Adrenal gland (tissue), 19 donors: ENCODE results near the gene MTHFD2. TPM values are rescaled to one million over a fixed set of nuclear protein-coding genes. Genes with fewer than 3 reads are reported as not detected.

ENCODE experiments used
- DNase-seq, 7 donors: peaks; one replicate each; pipeline ENCODE4 v3.0.0-alpha.2; 2019 to 2020
- H3K27ac ChIP-seq, 5 donors: fragments of 200-600 bp; sonication (generic) in 4 of 5; 1 replicate in 3 of 5; 2 replicates in 2 of 5; pipeline versions ENCODE4 v1.5.1 to v1.8.0; 2016 to 2020; ENCODE audit warnings: mild to moderate bottlenecking in 1 of 5
- H3K27me3 ChIP-seq: fragments of 200-600 bp; 2 replicates; pipeline ENCODE4 v1.8.0; 2021
- H3K36me3 ChIP-seq, 2 donors: fragments of 200-600 bp; replicated peaks in 1 of 2; 1 replicate in 1 of 2; 2 replicates in 1 of 2; pipeline versions ENCODE4 v1.5.1 to v1.8.0; 2018 to 2022
- H3K4me1 ChIP-seq, 2 donors: fragments of 200-600 bp; replicated peaks in 1 of 2; 1 replicate in 1 of 2; 2 replicates in 1 of 2; pipeline versions ENCODE4 v1.5.1 to v1.8.0; 2018 to 2021
- H3K4me3 ChIP-seq, 4 donors: fragments of 200-600 bp; sonication (generic) in 3 of 4; one replicate each; pipeline ENCODE4 v1.5.1; 2016 to 2018
- H3K9me3 ChIP-seq, 3 donors: fragments of 200-600 bp; sonication (generic) in 1 of 3; replicated peaks in 1 of 3; 1 replicate in 2 of 3; 2 replicates in 1 of 3; pipeline versions ENCODE4 v1.5.1 to v1.8.0; 2016 to 2021
- POLR2A ChIP-seq, 2 donors: fragments of 450-650 bp; IDR thresholded peaks; one replicate each; pipeline ENCODE4 v1.6.1; 2017; ENCODE audit warnings: antibody characterized with exemption in 2 of 2, mild to moderate bottlenecking in 2 of 2, moderate library complexity in 1 of 2
- WGBS, 4 donors: extraction: QIAGEN DNeasy Blood & Tissue Kit in 2 of 4; methylation state at CpG; one replicate each; pipeline versions ENCODE4 v1.1.5 to v1.1.7; 2013 to 2017; 5-methylcytosine and 5-hydroxymethylcytosine counted together
- intact Hi-C, 2 donors: fragments of 100-400 bp; cut with DNase I; formaldehyde crosslinking; loops; one replicate each; pipeline versions ENCODE4 v1.14.1 to v1.15.0; 2022 to 2023
- long read RNA-seq, 10 donors: library from polyadenylated mRNA in 3 of 10; unstranded in 2 of 10; stranded (forward) in 1 of 10; transcript quantifications; one replicate each; pipeline ENCODE4 v2.0.0 and lab custom pipeline, GENCODE V29; 2021 to 2026
- polyA plus RNA-seq, 3 donors: library from polyadenylated mRNA; stranded (reverse); fragments of 200-250 nt in 2 of 3; fragments of 350-450 nt in 1 of 3; fragmentation: Illumina TruSeq in 1 of 3; extraction: RNeasy Lipid Tissue Mini Kit (QIAGEN cat#74804) in 1 of 3; gene quantifications; one replicate each; pipeline ENCODE4 v1.2.3, GENCODE V29; 2013 to 2014
- total RNA-seq, 9 donors: library from RNA; depleted of rRNA in 4 of 9; stranded (reverse); fragments of >200 nt in 4 of 9; fragments of 120-200 nt in 1 of 9; fragmentation: NEBNext Ultra II Directional in 1 of 9; extraction: Animal tissue kit (Norgen Biotek cat#: 25700) in 1 of 9; gene quantifications; one replicate each; pipeline versions ENCODE4 v1.1.0 to v1.2.4, GENCODE V29; 2013 to 2023
- TF ChIP-seq, protein P1 (sequence below), 6 experiments: fragments of 450-650 bp in 4 of 6; fragments of 200-600 bp in 2 of 6; sonication (generic) in 1 of 6; IDR thresholded peaks; 1 replicate in 5 of 6; 2 replicates in 1 of 6; pipeline versions ENCODE4 v1.5.1 to v1.8.0; 2016 to 2021; ENCODE audit warnings: antibody characterized with exemption in 6 of 6, mild to moderate bottlenecking in 2 of 6, moderate library complexity in 1 of 6
- donor health status: healthy with polysubstance abuse.
- donor health status: Bipolar disorder and iron deficiency.
- donor health status: DM: yes; HTN: yes; CAD: no.
- donor health status: DM: no; HTN: no; CAD: no.
- donor health status: DM: no; HTN: no; CAD: no.
- donor health status: DM: yes; HTN: yes; CAD: no.

The MTHFD2 gene
- total RNA-seq (10 to 100 TPM in 6 of 9 donors, 1 to 10 TPM in 3; 1.6 to 24.9 (median 15.4) TPM), polyA plus RNA-seq (10 to 100 TPM in 2 of 3 donors, 1 to 10 TPM in 1; 6.0 to 19.8 (median 12.8) TPM)
- long read RNA-seq, donor 1, full-length matches to known transcripts = 12 of 12 reads
- long read RNA-seq, donor 1, partial matches to known transcripts = 0 of 12 reads
- long read RNA-seq, donor 1, other reads (novel, unspliced or antisense) = 0 of 12 reads
- long read RNA-seq, donor 2, full-length matches to known transcripts = 5 of 5 reads
- long read RNA-seq, donor 2, partial matches to known transcripts = 0 of 5 reads
- long read RNA-seq, donor 2, other reads (novel, unspliced or antisense) = 0 of 5 reads
- long read RNA-seq, donor 3, full-length matches to known transcripts = 7 of 7 reads
- long read RNA-seq, donor 3, partial matches to known transcripts = 0 of 7 reads
- long read RNA-seq, donor 3, other reads (novel, unspliced or antisense) = 0 of 7 reads
- long read RNA-seq, donor 4, full-length matches to known transcripts = 7 of 11 reads
- long read RNA-seq, donor 4, partial matches to known transcripts = 1 of 11 reads
- long read RNA-seq, donor 4, other reads (novel, unspliced or antisense) = 3 of 11 reads
- long read RNA-seq, donor 5, full-length matches to known transcripts = 11 of 16 reads
- long read RNA-seq, donor 5, partial matches to known transcripts = 0 of 16 reads
- long read RNA-seq, donor 5, other reads (novel, unspliced or antisense) = 5 of 16 reads
- long read RNA-seq, donor 6, full-length matches to known transcripts = 6 of 10 reads
- long read RNA-seq, donor 6, partial matches to known transcripts = 0 of 10 reads
- long read RNA-seq, donor 6, other reads (novel, unspliced or antisense) = 4 of 10 reads
- long read RNA-seq, donor 7, full-length matches to known transcripts = 4 of 4 reads
- long read RNA-seq, donor 7, partial matches to known transcripts = 0 of 4 reads
- long read RNA-seq, donor 7, other reads (novel, unspliced or antisense) = 0 of 4 reads
- long read RNA-seq, donor 8, full-length matches to known transcripts = 7 of 7 reads
- long read RNA-seq, donor 8, partial matches to known transcripts = 0 of 7 reads
- long read RNA-seq, donor 8, other reads (novel, unspliced or antisense) = 0 of 7 reads
- long read RNA-seq, donor 9, full-length matches to known transcripts = 4 of 4 reads
- long read RNA-seq, donor 9, partial matches to known transcripts = 0 of 4 reads
- long read RNA-seq, donor 9, other reads (novel, unspliced or antisense) = 0 of 4 reads
- long read RNA-seq, donor 10, full-length matches to known transcripts = 5 of 5 reads
- long read RNA-seq, donor 10, partial matches to known transcripts = 0 of 5 reads
- long read RNA-seq, donor 10, other reads (novel, unspliced or antisense) = 0 of 5 reads

DNA sequence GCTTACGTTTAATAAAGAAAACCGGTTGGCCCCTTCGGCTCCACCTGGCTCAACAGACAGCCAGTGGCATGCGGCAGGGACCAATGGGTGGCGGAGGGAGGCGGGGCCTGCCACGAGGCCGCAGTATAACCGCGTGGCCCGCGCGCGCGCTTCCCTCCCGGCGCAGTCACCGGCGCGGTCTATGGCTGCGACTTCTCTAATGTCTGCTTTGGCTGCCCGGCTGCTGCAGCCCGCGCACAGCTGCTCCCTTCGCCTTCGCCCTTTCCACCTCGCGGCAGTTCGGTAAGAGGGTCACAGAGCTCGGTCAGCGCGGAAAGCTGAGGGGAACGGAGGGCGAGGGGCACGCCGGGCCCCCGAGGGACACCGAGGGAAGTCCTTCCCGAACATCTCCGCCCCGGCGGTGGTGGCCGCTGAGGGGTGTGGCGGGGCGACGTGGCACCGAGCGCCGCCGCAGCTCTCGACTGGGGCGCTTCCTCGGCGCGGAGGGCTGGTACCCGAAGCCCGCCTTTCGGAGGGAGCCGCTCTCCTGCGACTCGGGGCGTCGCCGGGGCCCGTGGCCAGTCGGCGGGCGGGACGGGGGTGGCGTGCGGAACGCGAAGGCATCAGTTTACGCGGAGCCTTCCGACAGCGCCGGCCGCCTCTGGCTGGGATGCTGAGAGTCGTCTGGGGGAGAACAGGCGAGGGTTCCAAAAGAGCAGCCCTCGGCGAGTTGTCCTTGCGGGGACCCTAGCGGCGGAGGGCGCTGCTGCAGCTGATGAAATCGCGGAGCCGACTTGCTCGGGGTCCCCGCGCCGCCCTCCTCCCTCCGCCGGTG, at the start of gene MTHFD2:
Gene MTHFD2 (plus strand): TSS at position 155 of the 814 bp plus-strand sequence. CDS start 27 bp downstream, at position 182.
- peak; percentile 80 to 97 (median 92) for DNase-seq
- Histone ChIP-seq H3K4me1 (peaks cover 14 to 35% of the 10 kb centered on the region in 2 donors), H3K9me3 (no peaks in the 10 kb centered on the region), H3K4me3 (peak within 1 kb of the TSS; percentile 7 to 65 (median 60)), H3K27me3 (no peaks in the 10 kb centered on the region), H3K36me3 (no peaks in the 10 kb centered on the region), H3K27ac (peak within 1 kb of the TSS in 4 of 5 donors; percentile 61 to 92 (median 82))
- intact Hi-C loops = no loop called here
- 0 to 1% (median 1%) methylated on average over 11 to 96 of the region's 96 CpGs for WGBS, 4 donors
- peak; percentile 39 to 51 for TF ChIP-seq POLR2A (IDR thresholded peaks at IDR 0.05)
- TF ChIP-seq, protein P1, sequence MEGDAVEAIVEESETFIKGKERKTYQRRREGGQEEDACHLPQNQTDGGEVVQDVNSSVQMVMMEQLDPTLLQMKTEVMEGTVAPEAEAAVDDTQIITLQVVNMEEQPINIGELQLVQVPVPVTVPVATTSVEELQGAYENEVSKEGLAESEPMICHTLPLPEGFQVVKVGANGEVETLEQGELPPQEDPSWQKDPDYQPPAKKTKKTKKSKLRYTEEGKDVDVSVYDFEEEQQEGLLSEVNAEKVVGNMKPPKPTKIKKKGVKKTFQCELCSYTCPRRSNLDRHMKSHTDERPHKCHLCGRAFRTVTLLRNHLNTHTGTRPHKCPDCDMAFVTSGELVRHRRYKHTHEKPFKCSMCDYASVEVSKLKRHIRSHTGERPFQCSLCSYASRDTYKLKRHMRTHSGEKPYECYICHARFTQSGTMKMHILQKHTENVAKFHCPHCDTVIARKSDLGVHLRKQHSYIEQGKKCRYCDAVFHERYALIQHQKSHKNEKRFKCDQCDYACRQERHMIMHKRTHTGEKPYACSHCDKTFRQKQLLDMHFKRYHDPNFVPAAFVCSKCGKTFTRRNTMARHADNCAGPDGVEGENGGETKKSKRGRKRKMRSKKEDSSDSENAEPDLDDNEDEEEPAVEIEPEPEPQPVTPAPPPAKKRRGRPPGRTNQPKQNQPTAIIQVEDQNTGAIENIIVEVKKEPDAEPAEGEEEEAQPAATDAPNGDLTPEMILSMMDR (IDR thresholded peaks at IDR 0.05) = peak; percentile 49 to 82 (median 66)

DNA sequence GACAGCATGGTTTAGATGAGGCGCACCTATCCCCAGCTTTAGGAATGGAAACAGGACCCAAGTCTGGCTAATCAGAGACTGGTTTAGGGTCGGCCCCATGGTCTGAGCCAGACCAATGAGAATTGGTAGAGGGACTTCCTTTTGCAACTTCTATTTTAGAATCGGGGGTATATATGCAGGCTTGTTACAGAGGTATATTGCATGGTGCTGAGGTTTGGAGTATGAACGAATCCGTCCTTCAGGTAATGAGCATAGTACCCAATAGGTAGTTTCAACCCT, 49.2 kb upstream of the MTHFD2 start:
- H3K27me3 ChIP-seq = no peaks in the 10 kb centered on the region
- DNase-seq = no peak
- no peak for TF ChIP-seq POLR2A (IDR thresholded peaks at IDR 0.05)
- TF ChIP-seq, protein P1 (IDR thresholded peaks at IDR 0.05) = no peak
- intact Hi-C loops = loop anchor here in 1 of 2 donors (10.0 kb wide), 1 partner anchor 324 kb away; the partner anchor contains the start of gene STAMBP
- no peak overlapping the region for H3K27ac ChIP-seq
- WGBS, 4 donors = 88 to 97% (median 92%) methylated on average over 5 of the region's 5 CpGs
- H3K36me3 ChIP-seq = peaks cover 0 to 10% of the 10 kb centered on the region in 2 donors
- H3K4me3 ChIP-seq = no peak overlapping the region
- H3K4me1 ChIP-seq = peaks cover 3 to 19% of the 10 kb centered on the region in 2 donors
- no peaks in the 10 kb centered on the region for H3K9me3 ChIP-seq

DNA sequence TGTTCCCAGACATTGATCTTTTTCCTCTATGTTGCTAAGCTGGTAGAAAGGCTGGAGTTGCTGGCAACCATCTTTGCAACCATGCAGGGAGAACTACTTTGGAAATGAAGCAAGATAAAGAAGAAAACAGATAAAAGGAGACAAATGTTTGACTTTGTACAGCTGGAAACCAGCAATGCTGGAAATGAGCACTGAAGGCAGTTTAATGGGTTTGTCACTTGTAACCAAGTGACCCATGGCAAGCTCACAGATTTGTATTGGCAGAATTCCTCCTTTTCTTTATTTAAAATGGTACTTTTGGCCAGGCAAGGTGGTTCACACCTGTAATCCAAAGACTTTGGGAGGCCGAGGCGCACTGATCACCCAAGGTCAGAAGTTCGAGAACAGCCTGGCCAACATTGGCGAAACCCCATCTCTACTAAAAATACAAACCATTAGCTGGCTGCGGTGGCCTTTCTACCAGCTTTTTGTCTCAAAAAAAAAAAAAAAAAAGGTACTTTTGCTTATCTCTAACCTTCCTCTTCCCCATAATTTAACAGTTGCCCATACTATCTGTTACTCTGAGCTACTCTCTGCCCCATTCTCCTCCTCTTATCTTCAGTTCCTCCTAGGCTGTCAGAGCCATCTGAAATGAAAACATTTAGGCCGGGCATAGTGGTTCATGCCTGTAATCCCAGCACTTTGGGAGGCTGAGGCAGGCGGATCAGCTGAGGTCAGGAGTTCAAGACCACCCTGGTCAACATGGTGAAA, 48.7 kb upstream of the MTHFD2 start:
- Histone ChIP-seq H3K36me3 (peaks cover 0 to 14% of the 10 kb centered on the region in 2 donors), H3K27ac (no peak overlapping the region), H3K4me1 (peaks cover 3 to 19% of the 10 kb centered on the region in 2 donors), H3K27me3 (no peaks in the 10 kb centered on the region), H3K9me3 (no peaks in the 10 kb centered on the region), H3K4me3 (no peak overlapping the region)
- DNase-seq = no peak
- intact Hi-C loops = loop anchor here in 1 of 2 donors (10.0 kb wide), 1 partner anchor 325 kb away; the partner anchor contains the start of gene STAMBP
- no peak for TF ChIP-seq POLR2A (IDR thresholded peaks at IDR 0.05)
- TF ChIP-seq, protein P1 (IDR thresholded peaks at IDR 0.05) = no peak
- WGBS, 4 donors = 88 to 96% (median 92%) methylated on average over 7 of the region's 7 CpGs
